MCF 10A (cell line): ENCODE data around the gene CADPS. TPM values are rescaled to one million over a fixed set of nuclear protein-coding genes. Genes with fewer than 3 reads are reported as not detected.

Experiments used
- BruUV-seq: library from RNA; stranded (reverse); fragments of 400-500 nt; replicated peaks from 2 replicates; lab custom pipeline; 2021; lab: Mats Ljungman, UMichigan
- CTCF ChIA-PET: fragments of 300-600 bp; sonication (Branson Sonifier 250); formaldehyde crosslinking; extraction: SDS; loops from one replicate; lab custom pipeline; 2021; ENCODE audit warnings: antibody characterized with exemption, inconsistent platforms; lab: Yijun Ruan, JAX
- POLR2A ChIA-PET: fragments of 300-600, 350-650 bp; sonication (Branson Sonifier 250); formaldehyde crosslinking; extraction: SDS; loops from one replicate; lab custom pipeline; 2020; ENCODE audit warnings: antibody characterized with exemption, inconsistent platforms; lab: Yijun Ruan, JAX
- DNase-seq: peaks from one replicate; pipeline ENCODE4 v3.0.0-alpha.2; 2018; ENCODE audit not compliant: unreplicated experiment
- H3K27ac Mint-ChIP-seq: one replicate; pipeline ENCODE4 v1.8.0; 2022; ENCODE audit warnings: mild to moderate bottlenecking, low read depth, mixed read lengths; ENCODE audit not compliant: unreplicated experiment
- H3K27me3 Mint-ChIP-seq: one replicate; pipeline ENCODE4 v1.8.0; 2022; ENCODE audit warnings: mixed read lengths; ENCODE audit not compliant: insufficient read depth, unreplicated experiment
- H3K36me3 Mint-ChIP-seq: one replicate; pipeline ENCODE4 v1.8.0; 2022; ENCODE audit warnings: mild to moderate bottlenecking, moderate library complexity, mixed read lengths; ENCODE audit not compliant: insufficient read depth, unreplicated experiment
- H3K4me1 Mint-ChIP-seq: one replicate; pipeline ENCODE4 v1.8.0; 2022; ENCODE audit warnings: mixed read lengths; ENCODE audit not compliant: insufficient read depth, unreplicated experiment
- H3K4me3 Mint-ChIP-seq: one replicate; pipeline ENCODE4 v1.8.0; 2022; ENCODE audit warnings: mild to moderate bottlenecking, moderate library complexity, mixed read lengths; ENCODE audit not compliant: unreplicated experiment
- H3K9me3 Mint-ChIP-seq: one replicate; pipeline ENCODE4 v1.8.0; 2022; ENCODE audit warnings: mixed read lengths; ENCODE audit not compliant: unreplicated experiment
- intact Hi-C: fragments of 100-400 bp; cut with micrococcal nuclease; formaldehyde crosslinking; loops from 2 replicates; pipeline ENCODE4 v1.14.1; 2022
- total RNA-seq: library from RNA; stranded (reverse); gene quantifications from 2 replicates; pipeline ENCODE4 v1.2.3, GENCODE V29; 2022
- TF ChIP-seq, protein P1 (sequence below): fragments of 200-600 bp; IDR thresholded peaks from one replicate; pipeline ENCODE4 v1.8.0; 2022; ENCODE audit warnings: antibody characterized with exemption, mild to moderate bottlenecking; ENCODE audit not compliant: unreplicated experiment

CADPS gene
- total RNA-seq, 1 experiment from 2014 or later: not detected

DNA sequence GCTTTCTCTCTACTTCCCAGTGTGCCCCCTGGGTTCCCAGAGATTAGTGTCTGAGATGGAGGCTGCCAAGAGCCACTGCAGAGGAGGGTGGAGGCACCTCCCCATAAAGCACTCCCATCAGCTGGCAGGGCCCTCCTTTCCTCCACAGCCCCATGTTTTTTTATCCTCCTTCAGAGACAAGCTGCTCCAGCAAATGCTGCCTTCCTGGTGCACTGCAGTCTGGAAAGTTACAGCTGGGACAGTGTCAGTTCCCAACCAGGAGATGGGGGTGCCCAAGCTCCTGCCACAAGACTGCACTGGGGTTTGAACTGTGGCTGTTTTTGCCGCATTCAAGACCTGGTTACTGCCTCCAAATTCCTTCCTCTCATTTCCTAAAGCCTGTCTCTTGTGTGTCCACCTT lies 206.1 kb downstream of the CADPS start:
- no peak for DNase-seq
- Mint-ChIP-seq H3K27ac (no peak overlapping the region), H3K9me3 (no peaks in the 10 kb centered on the region), H3K36me3 (no peaks in the 10 kb centered on the region), H3K27me3 (no peaks in the 10 kb centered on the region), H3K4me1 (peaks cover 8% of the 10 kb centered on the region), H3K4me3 (no peak overlapping the region)
- no TSS peak for BruUV-seq
- intact Hi-C loops: loop anchor here (10.0 kb wide), 1 partner anchor 296 kb away; no protein-coding TSS in a partner anchor
- CTCF ChIA-PET: interaction anchor here (0.5 to 12.8 kb wide), 11 partner anchors 10 to 1173 kb away, joined by 3 to 339 read pairs (median 3); no protein-coding TSS in a partner anchor
- TF ChIP-seq, protein P1, sequence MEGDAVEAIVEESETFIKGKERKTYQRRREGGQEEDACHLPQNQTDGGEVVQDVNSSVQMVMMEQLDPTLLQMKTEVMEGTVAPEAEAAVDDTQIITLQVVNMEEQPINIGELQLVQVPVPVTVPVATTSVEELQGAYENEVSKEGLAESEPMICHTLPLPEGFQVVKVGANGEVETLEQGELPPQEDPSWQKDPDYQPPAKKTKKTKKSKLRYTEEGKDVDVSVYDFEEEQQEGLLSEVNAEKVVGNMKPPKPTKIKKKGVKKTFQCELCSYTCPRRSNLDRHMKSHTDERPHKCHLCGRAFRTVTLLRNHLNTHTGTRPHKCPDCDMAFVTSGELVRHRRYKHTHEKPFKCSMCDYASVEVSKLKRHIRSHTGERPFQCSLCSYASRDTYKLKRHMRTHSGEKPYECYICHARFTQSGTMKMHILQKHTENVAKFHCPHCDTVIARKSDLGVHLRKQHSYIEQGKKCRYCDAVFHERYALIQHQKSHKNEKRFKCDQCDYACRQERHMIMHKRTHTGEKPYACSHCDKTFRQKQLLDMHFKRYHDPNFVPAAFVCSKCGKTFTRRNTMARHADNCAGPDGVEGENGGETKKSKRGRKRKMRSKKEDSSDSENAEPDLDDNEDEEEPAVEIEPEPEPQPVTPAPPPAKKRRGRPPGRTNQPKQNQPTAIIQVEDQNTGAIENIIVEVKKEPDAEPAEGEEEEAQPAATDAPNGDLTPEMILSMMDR: no peak
- POLR2A ChIA-PET: no interaction called here

DNA sequence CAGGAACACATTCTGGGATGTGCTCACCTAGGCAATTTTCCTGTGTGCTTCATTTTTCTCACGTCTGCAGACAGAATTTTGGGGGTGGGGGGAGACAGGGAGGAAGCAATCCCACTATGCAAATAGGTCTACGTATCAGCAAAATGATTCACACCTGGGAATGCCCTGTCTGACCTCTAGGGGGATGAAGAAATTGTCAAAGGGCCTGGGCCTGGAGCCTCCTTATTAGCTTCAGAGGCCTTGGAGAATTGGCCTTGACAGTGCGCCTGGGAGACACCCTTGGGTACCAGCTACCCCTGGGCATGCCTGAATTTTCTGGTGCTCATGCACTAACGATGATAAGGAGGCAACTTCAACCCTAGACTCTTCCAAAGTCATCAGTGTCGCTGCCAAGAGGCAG lies 207.5 kb downstream of the CADPS start:
- H3K9me3 Mint-ChIP-seq: no peaks in the 10 kb centered on the region
- CTCF ChIA-PET: interaction anchor here (0.7 to 12.8 kb wide), 13 partner anchors 9 to 661 kb away, joined by 3 to 339 read pairs (median 3); no protein-coding TSS in a partner anchor

DNA sequence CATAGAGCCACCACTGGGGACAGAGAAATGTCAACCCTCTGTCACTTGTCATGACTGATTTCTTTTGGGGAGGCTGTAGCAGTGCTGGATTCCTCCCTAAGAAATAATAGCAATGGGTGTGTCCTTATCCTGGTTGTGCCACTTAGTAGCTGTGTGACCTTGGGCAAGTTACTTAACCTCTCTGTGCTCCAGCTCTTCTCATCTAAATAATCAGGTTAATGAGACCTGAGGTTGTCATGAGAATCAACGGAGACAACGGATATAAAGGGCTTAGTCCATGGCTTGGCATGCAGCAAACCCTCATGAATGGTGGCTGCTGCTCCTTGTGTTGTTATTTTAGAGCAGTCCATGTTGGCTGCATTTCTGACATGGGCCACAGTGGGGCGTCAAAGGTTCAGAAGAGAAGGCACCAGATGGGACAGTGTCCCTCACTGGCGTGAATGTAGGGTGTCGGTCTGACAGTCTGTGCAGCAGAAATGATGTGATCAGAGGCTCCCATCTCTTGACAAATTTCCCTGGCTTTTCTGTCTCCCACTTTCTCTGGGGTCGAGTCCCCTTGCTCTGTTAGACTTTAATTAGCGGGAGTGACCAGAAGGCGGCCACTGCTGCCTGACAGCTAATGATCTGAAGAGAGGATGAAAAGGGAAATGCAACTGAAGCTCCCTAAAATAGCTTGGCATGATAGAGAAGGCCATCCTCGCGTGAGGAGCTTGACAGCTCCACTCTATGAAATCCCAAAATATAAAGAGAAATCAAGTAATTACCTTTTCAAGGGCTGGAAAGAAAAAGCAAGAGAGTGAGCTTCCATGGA lies 209.4 kb downstream of the CADPS start:
- TF ChIP-seq, protein P1: peak; percentile 86
- BruUV-seq: no TSS peak
- no peaks in the 10 kb centered on the region for H3K9me3 Mint-ChIP-seq
- H3K27ac Mint-ChIP-seq: no peak overlapping the region
- H3K4me3 Mint-ChIP-seq: no peak overlapping the region
- peaks cover 7% of the 10 kb centered on the region for H3K4me1 Mint-ChIP-seq
- intact Hi-C loops: loop anchor here (1.0 to 10.0 kb wide), 6 partner anchors 44 to 562 kb away; no protein-coding TSS in a partner anchor
- ChIA-PET CTCF (interaction anchor here (0.6 to 12.8 kb wide), 81 partner anchors 8 to 756 kb away, joined by 3 to 339 read pairs (median 4); no protein-coding TSS in a partner anchor), POLR2A (interaction anchor here (0.7 to 0.8 kb wide), 2 partner anchors 527 to 562 kb away, joined by 4 to 5 read pairs; no protein-coding TSS in a partner anchor)
- H3K36me3 Mint-ChIP-seq: no peaks in the 10 kb centered on the region
- no peaks in the 10 kb centered on the region for H3K27me3 Mint-ChIP-seq
- peak; percentile 85 for DNase-seq

More for the DNA sequence above, 207.5 kb downstream of the CADPS start:
- Mint-ChIP-seq H3K4me1 (peaks cover 8% of the 10 kb centered on the region), H3K36me3 (no peaks in the 10 kb centered on the region), H3K4me3 (no peak overlapping the region), H3K27ac (no peak overlapping the region), H3K27me3 (no peaks in the 10 kb centered on the region)
- DNase-seq: peak; percentile 36
- POLR2A ChIA-PET: interaction anchor here (1.6 kb wide), 1 partner anchor 530 kb away, joined by 3 read pairs; no protein-coding TSS in a partner anchor
- intact Hi-C loops: loop anchor here (2.0 to 10.0 kb wide), 2 partner anchors 165 to 297 kb away; no protein-coding TSS in a partner anchor
- no TSS peak for BruUV-seq
- TF ChIP-seq, protein P1: peak; percentile 32

DNA sequence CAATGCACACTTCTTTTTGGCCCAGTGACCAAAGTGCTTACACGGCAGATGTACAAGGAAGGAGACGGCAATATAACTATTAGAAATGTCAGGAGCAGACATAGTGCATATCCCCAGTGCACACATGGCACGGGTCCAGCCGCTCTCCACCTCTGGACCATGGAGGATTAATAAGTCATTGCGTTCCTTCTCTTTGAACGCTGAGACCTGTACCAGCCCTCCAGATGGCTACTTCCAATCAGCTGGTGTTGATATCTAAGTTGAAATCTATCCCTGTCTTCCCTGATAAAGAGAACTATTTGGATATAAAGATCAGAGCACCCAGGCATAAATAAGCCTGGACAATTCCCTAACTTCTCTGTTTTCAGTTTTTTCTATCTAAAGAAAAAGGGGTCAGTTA lies 212.5 kb downstream of the CADPS start:
- TF ChIP-seq, protein P1: no peak
- DNase-seq: no peak
- H3K4me1 Mint-ChIP-seq: no peaks in the 10 kb centered on the region
- H3K9me3 Mint-ChIP-seq: no peaks in the 10 kb centered on the region
- CTCF ChIA-PET: interaction anchor here (1.4 to 12.8 kb wide), 4 partner anchors 33 to 565 kb away, joined by 5 to 339 read pairs (median 118); no protein-coding TSS in a partner anchor
- intact Hi-C loops: loop anchor here (10.0 kb wide), 1 partner anchor 302 kb away; no protein-coding TSS in a partner anchor
- no peaks in the 10 kb centered on the region for H3K27me3 Mint-ChIP-seq
- H3K4me3 Mint-ChIP-seq: no peak overlapping the region
- no TSS peak for BruUV-seq
- POLR2A ChIA-PET: no interaction called here
- no peaks in the 10 kb centered on the region for H3K36me3 Mint-ChIP-seq
- no peak overlapping the region for H3K27ac Mint-ChIP-seq
